Measurements from ENCODE around the gene IL32.
"Not testable (repeated sequence)": the region's sequence is repeated elsewhere in the genome, so short reads cannot be mapped to it uniquely, and the experiment has no call there.

- not testable (repeated sequence) for TF ChIP-seq CTCF, POLR2A (IDR thresholded peaks at IDR 0.05)
These were observed 9.7 kb upstream of the IL32 start for GRCh38 chr16:3055734-3056115.
